Left ventricle myocardium inferior (tissue), 1 donor: ENCODE measurements around the gene SLC7A5. TPM values are rescaled to one million over a fixed set of nuclear protein-coding genes. Genes with fewer than 3 reads are reported as not detected.
"Not testable (repeated sequence)": the region's sequence is repeated elsewhere in the genome, so short reads cannot be mapped to it uniquely, and the experiment has no call there.

Experiments used
- DNase-seq: peaks from one replicate; pipeline ENCODE4 v3.0.0-alpha.2; 2020
- H3K27ac ChIP-seq: fragments of 200-600 bp; replicated peaks from 2 replicates; pipeline ENCODE4 v1.8.0; 2021
- H3K27me3 ChIP-seq: fragments of 200-600 bp; 2 replicates; pipeline ENCODE4 v1.8.0; 2021; ENCODE audit warnings: low read depth
- H3K36me3 ChIP-seq: fragments of 200-600 bp; 2 replicates; pipeline ENCODE4 v1.8.0; 2021
- H3K4me1 ChIP-seq: fragments of 200-600 bp; 2 replicates; pipeline ENCODE4 v1.8.0; 2021
- H3K4me3 ChIP-seq: fragments of 200-600 bp; 2 replicates; pipeline ENCODE4 v1.8.0; 2021; ENCODE audit warnings: mild to moderate bottlenecking, moderate library complexity
- H3K9me3 ChIP-seq: fragments of 200-600 bp; replicated peaks from 2 replicates; pipeline ENCODE4 v1.8.0; 2021
- CTCF ChIP-seq: fragments of 200-600 bp; IDR thresholded peaks from 2 replicates; pipeline ENCODE4 v1.8.0; 2021; ENCODE audit warnings: antibody characterized with exemption, mild to moderate bottlenecking, borderline replicate concordance
- intact Hi-C: fragments of 100-400 bp; cut with micrococcal nuclease; formaldehyde crosslinking; loops from one replicate; pipeline ENCODE4 v1.11.0; 2022
- total RNA-seq: library from RNA; stranded (reverse); fragmentation: NEBNext Ultra II Directional; extraction: Animal tissue kit (Norgen Biotek cat#: 25700); gene quantifications from one replicate; pipeline ENCODE4 v1.2.1, GENCODE V29; 2021
- donor health status: DM: no; HTN: yes; CAD: no; lungs with severe emphysema.

Gene SLC7A5
- total RNA-seq, 1 donor from 2014 or later = 4.6 TPM

DNA sequence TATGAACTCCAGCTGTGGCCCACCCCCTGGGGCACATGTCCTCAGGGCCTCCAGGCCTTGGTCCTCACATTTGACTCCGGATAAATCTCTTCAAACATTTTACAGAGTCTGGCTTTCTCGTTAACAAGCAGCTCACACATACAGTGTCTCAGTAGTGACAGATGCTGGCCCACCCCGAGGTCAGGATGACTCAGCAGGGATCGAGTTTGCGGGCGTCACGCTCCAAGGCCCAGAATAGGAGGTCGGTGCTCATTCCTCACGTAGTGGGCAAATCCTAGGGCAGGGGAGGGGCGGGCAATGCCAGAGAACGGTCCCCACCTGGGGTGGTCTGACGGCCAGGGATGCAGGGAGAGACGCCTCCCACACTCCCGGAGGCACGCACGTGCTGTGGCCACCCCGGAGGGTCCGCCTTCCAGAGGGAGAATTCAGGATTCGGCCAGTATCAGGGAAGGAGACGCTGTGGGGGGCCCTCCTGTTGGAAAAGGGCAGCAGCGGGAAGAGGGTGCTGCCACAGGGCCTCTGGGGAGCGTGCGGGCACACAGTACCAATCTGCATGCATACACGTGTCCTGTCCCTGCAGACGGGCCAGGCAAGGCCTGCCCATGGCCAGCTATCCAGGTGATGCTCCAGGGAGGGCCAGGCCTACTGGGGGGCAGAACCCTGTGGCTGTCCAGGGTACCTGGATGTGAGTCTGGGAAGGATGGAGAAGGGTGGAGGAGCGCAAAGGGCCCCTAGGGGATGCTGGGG lies 8.6 kb downstream of the SLC7A5 start:
- H3K4me1 ChIP-seq = peaks cover 49% of the 10 kb centered on the region
- H3K9me3 ChIP-seq = no peaks in the 10 kb centered on the region
- intact Hi-C loops = no loop called here
- H3K27ac ChIP-seq = peak overlapping the region; percentile 30
- DNase-seq = no peak
- no peak for TF ChIP-seq CTCF
- H3K27me3 ChIP-seq = no peaks in the 10 kb centered on the region
- H3K4me3 ChIP-seq = no peak overlapping the region
- no peaks in the 10 kb centered on the region for H3K36me3 ChIP-seq

DNA sequence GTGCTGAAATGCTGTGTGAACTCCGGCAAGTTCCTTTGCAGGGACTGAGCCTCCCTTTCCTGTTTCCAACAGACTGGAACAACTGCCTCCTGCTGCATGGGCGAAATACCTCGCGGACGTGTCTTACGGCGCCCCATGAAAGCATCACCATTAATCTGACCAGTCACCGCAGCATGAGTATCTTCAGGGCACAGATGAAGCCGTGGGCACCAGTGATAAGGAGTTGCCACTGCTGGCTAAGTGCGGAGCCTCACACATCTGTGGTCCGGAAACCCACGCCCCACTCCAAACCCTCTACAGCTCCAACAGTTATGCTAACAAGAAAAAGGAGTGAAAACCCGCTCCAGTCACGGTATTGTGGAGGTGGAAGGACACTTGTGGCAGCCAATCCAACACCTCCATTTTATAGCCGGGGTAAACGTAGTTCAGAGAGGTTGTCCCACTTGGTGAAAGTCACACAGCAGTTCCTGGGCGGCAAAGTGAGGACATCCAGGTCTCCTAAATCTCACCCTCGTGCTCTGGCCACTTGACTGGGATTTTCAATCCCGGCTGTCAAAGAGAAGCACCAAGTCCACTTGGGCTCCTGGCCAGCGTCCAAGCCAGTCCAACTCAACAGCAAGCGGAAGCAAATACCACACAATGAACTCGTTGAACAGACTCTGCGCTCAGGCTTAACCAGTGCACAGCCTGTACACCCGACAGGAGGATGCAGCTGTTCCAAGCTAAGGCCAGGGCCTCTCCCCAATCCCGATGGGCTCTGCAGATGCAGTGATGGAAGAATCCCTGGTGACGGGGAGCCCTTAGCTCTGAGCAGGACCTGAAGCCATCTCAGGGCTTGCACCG lies 10.9 kb downstream of the SLC7A5 start:
- Histone ChIP-seq H3K4me1 (peaks cover 66% of the 10 kb centered on the region), H3K27ac (peak overlapping the region; percentile 27)
- H3K27me3 ChIP-seq, H3K36me3 ChIP-seq, H3K4me3 ChIP-seq, H3K9me3 ChIP-seq, intact Hi-C loops: not testable (repeated sequence)
- peak; percentile 70 for DNase-seq

DNA sequence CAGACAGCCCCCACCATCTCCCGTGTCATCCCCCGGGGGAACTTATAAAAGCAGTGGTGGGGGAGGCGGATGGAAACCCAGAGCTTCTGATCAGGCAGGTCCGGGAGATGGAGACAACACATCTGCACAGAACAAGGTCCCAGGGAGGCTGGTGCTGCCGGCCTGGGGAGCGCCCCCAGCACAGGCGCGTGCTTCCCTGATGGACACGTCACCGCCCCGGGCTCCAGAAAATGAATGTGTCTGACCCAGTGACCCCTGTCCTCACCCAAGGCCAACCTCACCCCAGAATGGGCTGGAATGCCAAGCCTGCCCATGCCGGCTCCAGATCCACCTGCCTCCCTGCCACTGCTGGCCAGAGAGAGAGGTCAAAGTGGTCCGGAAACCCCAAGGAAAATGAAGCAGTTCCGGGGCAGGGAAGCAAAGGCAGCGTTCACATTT lies 12.5 kb downstream of the SLC7A5 start:
- intact Hi-C loops = no loop called here
- Histone ChIP-seq H3K4me1 (peaks cover 64% of the 10 kb centered on the region), H3K27me3 (peaks cover 4% of the 10 kb centered on the region), H3K27ac (peak overlapping the region; percentile 38), H3K9me3 (no peaks in the 10 kb centered on the region), H3K36me3 (no peaks in the 10 kb centered on the region), H3K4me3 (no peak overlapping the region)
- no peak for DNase-seq
- TF ChIP-seq CTCF = no peak

DNA sequence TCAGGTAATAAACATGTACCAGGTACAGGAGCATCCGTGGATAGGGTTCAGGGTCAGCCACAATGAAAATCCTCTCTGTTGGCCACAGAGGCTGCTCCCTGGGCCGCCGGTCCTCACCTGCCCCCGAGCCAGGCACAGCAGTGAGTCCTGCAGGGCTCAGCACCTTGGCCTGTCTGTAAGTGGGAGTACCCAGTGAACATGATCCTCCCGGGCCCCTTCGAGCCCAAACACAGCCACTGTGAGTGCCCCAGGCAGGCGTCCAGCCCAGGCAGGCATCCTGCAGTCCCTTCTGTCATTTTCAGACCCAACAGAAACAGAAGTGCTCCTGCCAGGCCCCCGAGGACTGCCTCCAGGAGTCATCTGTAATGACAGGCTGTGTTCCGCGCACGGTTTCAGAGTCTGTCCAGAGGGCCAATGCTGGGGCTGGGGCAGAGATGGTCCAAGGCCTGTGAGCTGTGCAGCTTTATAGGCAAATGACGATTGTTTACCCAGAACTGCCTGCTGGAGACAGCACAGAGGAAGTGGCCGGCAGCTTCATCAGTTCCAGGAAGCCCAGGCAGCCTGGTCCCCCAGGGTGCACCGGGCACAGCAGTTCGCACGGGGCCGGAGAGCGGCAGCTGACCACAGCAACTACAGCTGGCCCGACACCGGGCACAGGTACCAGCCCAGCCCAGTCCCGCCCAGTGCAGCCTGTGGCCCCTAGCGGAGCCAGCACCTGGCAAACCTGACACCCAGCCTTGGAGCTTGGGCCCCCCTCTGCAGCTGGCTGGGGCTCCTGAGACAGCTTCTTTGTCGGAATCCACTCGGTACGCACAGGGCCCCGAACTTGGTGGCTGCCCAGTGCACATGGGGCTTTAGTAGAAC lies 13.2 kb downstream of the SLC7A5 start:
- H3K9me3 ChIP-seq = no peaks in the 10 kb centered on the region
- no peak for TF ChIP-seq CTCF
- H3K27me3 ChIP-seq = peaks cover 4% of the 10 kb centered on the region
- intact Hi-C loops = no loop called here
- no peak overlapping the region for H3K4me3 ChIP-seq
- H3K36me3 ChIP-seq = no peaks in the 10 kb centered on the region
- peak; percentile 60 for DNase-seq
- H3K27ac ChIP-seq = peak overlapping the region; percentile 38
- peaks cover 60% of the 10 kb centered on the region for H3K4me1 ChIP-seq

GRCh38 chr16:87854907-87855683 lies 14.2 kb downstream of the SLC7A5 start:
- intact Hi-C loops = no loop called here
- Histone ChIP-seq H3K4me3 (no peak overlapping the region), H3K9me3 (no peaks in the 10 kb centered on the region), H3K27ac (peak overlapping the region; percentile 27), H3K4me1 (peaks cover 58% of the 10 kb centered on the region), H3K36me3 (no peaks in the 10 kb centered on the region), H3K27me3 (peaks cover 4% of the 10 kb centered on the region)
- no peak for DNase-seq
- no peak for TF ChIP-seq CTCF
